Activated gamma-delta T cell treated with anti-CD3 and anti-CD28 coated beads, Interleukin-2, amount 50 U/mL, for 16 hours (primary cell): ENCODE measurements around the gene KIF23.

Source experiments
- DNase-seq: peaks from one replicate; pipeline ENCODE4 v3.0.0-alpha.2; 2020; ENCODE audit warnings: low read depth

Gene KIF23

GRCh38 chr15:69493406-69493805 lies 79.3 kb downstream of the KIF23 start:
- DNase-seq, result no peak

GRCh38 chr15:69496001-69496400 lies 81.9 kb downstream of the KIF23 start:
- DNase-seq, result no peak

DNA sequence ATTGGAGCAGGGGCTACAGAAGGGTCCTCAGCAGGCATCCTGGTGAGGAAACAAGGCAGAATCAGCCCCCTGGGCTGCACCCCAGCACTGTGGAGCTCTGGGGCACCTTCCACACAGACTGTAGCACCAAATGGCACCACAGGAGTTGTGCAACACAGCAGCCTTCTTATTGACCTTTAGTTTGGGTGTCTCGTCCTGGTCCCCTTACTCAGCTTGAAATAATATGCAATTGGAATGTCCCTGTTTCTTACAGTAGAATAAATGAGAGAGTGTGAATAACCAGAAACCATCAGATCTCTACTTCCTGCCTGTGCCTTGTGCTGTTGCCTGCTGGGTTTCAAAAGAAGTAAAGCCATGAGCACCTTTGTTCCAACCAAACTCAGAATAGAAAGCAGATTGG lies 82.9 kb downstream of the KIF23 start:
- DNase-seq, result no peak

DNA sequence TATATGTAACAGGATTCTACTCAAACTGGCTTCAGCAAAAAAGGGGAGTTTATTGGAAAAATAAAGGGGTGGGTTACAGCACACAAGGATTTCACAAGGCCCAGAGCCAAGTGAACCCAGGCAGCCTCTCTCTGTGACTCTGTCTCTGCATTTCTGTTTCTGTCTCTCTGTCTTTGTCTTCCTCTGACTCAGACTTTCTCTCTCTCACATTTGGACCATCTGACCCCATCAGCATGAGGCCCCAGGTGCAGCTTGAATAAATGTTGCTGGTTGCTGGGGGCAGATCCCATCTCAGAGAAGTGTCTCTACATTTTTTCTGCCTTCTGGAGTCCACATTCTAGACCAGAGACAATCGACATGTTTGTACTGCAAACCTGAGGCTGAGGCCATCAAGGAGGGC lies 83.5 kb downstream of the KIF23 start:
- DNase-seq, result no peak
